ENCODE measurements around the gene NOX3. TPM values are rescaled to one million over a fixed set of nuclear protein-coding genes. Genes with fewer than 3 reads are reported as not detected.

Gene NOX3
- total RNA-seq, 1 donor from 2014 or later, result 0.17 TPM

GRCh38 chr6:155398701-155399061 is 57.0 kb downstream of the NOX3 start:
- TF ChIP-seq CTCF (IDR thresholded peaks at IDR 0.05; ENCODE audit: insufficient read depth, low read length, poor library complexity, severe bottlenecking), result no peak
- no peaks in the 10 kb centered on the region for H3K27me3 ChIP-seq (ENCODE audit: control insufficient read depth, insufficient read depth, low read length)
- no peak overlapping the region for H3K4me3 ChIP-seq (ENCODE audit: low read depth, low read length)
- no peak for DNase-seq (ENCODE audit: low read depth)
- H3K36me3 ChIP-seq (ENCODE audit: control insufficient read depth, insufficient read depth, low read length), result no peaks in the 10 kb centered on the region

- DNase-seq (ENCODE audit: low read depth), result no peak
- no peak for TF ChIP-seq CTCF (IDR thresholded peaks at IDR 0.05; ENCODE audit: insufficient read depth, low read length, poor library complexity, severe bottlenecking)
Measured at GRCh38 chr6:155398221-155398620, 57.4 kb downstream of the NOX3 start.

GRCh38 chr6:155397172-155397705 is 58.4 kb downstream of the NOX3 start:
- no peaks in the 10 kb centered on the region for H3K27me3 ChIP-seq (ENCODE audit: control insufficient read depth, insufficient read depth, low read length)
- no peak overlapping the region for H3K4me3 ChIP-seq (ENCODE audit: low read depth, low read length)
- TF ChIP-seq CTCF (IDR thresholded peaks at IDR 0.05; ENCODE audit: insufficient read depth, low read length, poor library complexity, severe bottlenecking), result no peak
- no peaks in the 10 kb centered on the region for H3K36me3 ChIP-seq (ENCODE audit: control insufficient read depth, insufficient read depth, low read length)
- DNase-seq (ENCODE audit: low read depth), result no peak

More at GRCh38 chr6:155398221-155398620, 57.4 kb downstream of the NOX3 start:
- Histone ChIP-seq H3K4me3 (ENCODE audit: low read depth, low read length) (no peak overlapping the region), H3K36me3 (ENCODE audit: control insufficient read depth, insufficient read depth, low read length) (no peaks in the 10 kb centered on the region), H3K27me3 (ENCODE audit: control insufficient read depth, insufficient read depth, low read length) (no peaks in the 10 kb centered on the region)

GRCh38 chr6:155396605-155397004 is 59.0 kb downstream of the NOX3 start:
- H3K27me3 ChIP-seq (ENCODE audit: control insufficient read depth, insufficient read depth, low read length), result no peaks in the 10 kb centered on the region
- H3K4me3 ChIP-seq (ENCODE audit: low read depth, low read length), result no peak overlapping the region
- no peak for DNase-seq (ENCODE audit: low read depth)
- no peak for TF ChIP-seq CTCF (IDR thresholded peaks at IDR 0.05; ENCODE audit: insufficient read depth, low read length, poor library complexity, severe bottlenecking)
- H3K36me3 ChIP-seq (ENCODE audit: control insufficient read depth, insufficient read depth, low read length), result no peaks in the 10 kb centered on the region

GRCh38 chr6:155395339-155395738 is 60.3 kb downstream of the NOX3 start:
- TF ChIP-seq CTCF (IDR thresholded peaks at IDR 0.05; ENCODE audit: insufficient read depth, low read length, poor library complexity, severe bottlenecking), result no peak
- no peaks in the 10 kb centered on the region for H3K27me3 ChIP-seq (ENCODE audit: control insufficient read depth, insufficient read depth, low read length)
- H3K36me3 ChIP-seq (ENCODE audit: control insufficient read depth, insufficient read depth, low read length), result no peaks in the 10 kb centered on the region
- no peak overlapping the region for H3K4me3 ChIP-seq (ENCODE audit: low read depth, low read length)
- DNase-seq (ENCODE audit: low read depth), result no peak

GRCh38 chr6:155389130-155389529 is 66.5 kb downstream of the NOX3 start:
- no peaks in the 10 kb centered on the region for H3K27me3 ChIP-seq (ENCODE audit: control insufficient read depth, insufficient read depth, low read length)
- no peak for TF ChIP-seq CTCF (IDR thresholded peaks at IDR 0.05; ENCODE audit: insufficient read depth, low read length, poor library complexity, severe bottlenecking)
- H3K4me3 ChIP-seq (ENCODE audit: low read depth, low read length), result no peak overlapping the region
- DNase-seq (ENCODE audit: low read depth), result no peak
- no peaks in the 10 kb centered on the region for H3K36me3 ChIP-seq (ENCODE audit: control insufficient read depth, insufficient read depth, low read length)

Measured in kidney epithelial cell (primary cell).